Trophoblast cell (in vitro differentiated cells and primary cell): ENCODE data around the gene INO80.

Experiments
- DNase-seq, 2 donors: peaks; one replicate each; pipeline ENCODE4 v3.0.0-alpha.2; 2016
- H2AFZ ChIP-seq: 2 replicates; pipeline ENCODE4 v1.6.1; 2013; ENCODE audit warnings: low read length, moderate library complexity, mild to moderate bottlenecking; ENCODE audit not compliant: insufficient read depth, poor library complexity
- H2AK5ac ChIP-seq: 2 replicates; pipeline ENCODE4 v1.6.1; 2013; ENCODE audit warnings: mild to moderate bottlenecking, low read length
- H2BK120ac ChIP-seq: 2 replicates; pipeline ENCODE4 v1.6.1; 2013; ENCODE audit warnings: low read length, mild to moderate bottlenecking, moderate library complexity; ENCODE audit not compliant: insufficient read depth, poor library complexity
- H2BK12ac ChIP-seq: 2 replicates; pipeline ENCODE4 v1.6.1; 2013; ENCODE audit warnings: mild to moderate bottlenecking, low read length, moderate library complexity
- H2BK5ac ChIP-seq: 2 replicates; pipeline ENCODE4 v1.6.1; 2013; ENCODE audit warnings: low read length, low read depth, moderate library complexity, mild to moderate bottlenecking; ENCODE audit not compliant: poor library complexity
- H3K14ac ChIP-seq: 2 replicates; pipeline ENCODE4 v1.6.1; 2013; ENCODE audit warnings: mild to moderate bottlenecking, low read length
- H3K18ac ChIP-seq: 2 replicates; pipeline ENCODE4 v1.6.1; 2013; ENCODE audit warnings: mild to moderate bottlenecking, low read length
- H3K23ac ChIP-seq: 2 replicates; pipeline ENCODE4 v1.6.1; 2013; ENCODE audit warnings: low read length
- H3K27ac ChIP-seq: 2 replicates; pipeline ENCODE4 v1.5.1; 2013; ENCODE audit warnings: low read depth, mild to moderate bottlenecking, inconsistent platforms, low read length, moderate library complexity
- H3K27me3 ChIP-seq: 2 replicates; pipeline ENCODE4 v1.6.1; 2013; ENCODE audit warnings: inconsistent platforms, mild to moderate bottlenecking, low read length, moderate library complexity; ENCODE audit not compliant: insufficient read depth
- H3K36me3 ChIP-seq, 2 experiments: 1 replicate in 1 of 2; 2 replicates in 1 of 2; pipeline ENCODE4 v1.6.1; 2013; ENCODE audit warnings: low read length in 2 of 2, mild to moderate bottlenecking in 2 of 2, moderate library complexity in 1 of 2; ENCODE audit not compliant: insufficient read depth in 2 of 2, control insufficient read depth in 1 of 2
- H3K4ac ChIP-seq: 2 replicates; pipeline ENCODE4 v1.6.1; 2013; ENCODE audit warnings: low read depth, mild to moderate bottlenecking, low read length, moderate library complexity
- H3K4me1 ChIP-seq, 2 experiments: 1 replicate in 1 of 2; 2 replicates in 1 of 2; pipeline ENCODE4 v1.6.1; 2013; ENCODE audit warnings: low read length in 2 of 2, mild to moderate bottlenecking in 2 of 2, moderate library complexity in 1 of 2; ENCODE audit not compliant: insufficient read depth in 2 of 2, control insufficient read depth in 1 of 2
- H3K4me2 ChIP-seq: 2 replicates; pipeline ENCODE4 v1.6.1; 2013; ENCODE audit warnings: inconsistent platforms, mild to moderate bottlenecking, low read length, moderate library complexity
- H3K4me3 ChIP-seq: 2 replicates; pipeline ENCODE4 v1.5.1; 2013; ENCODE audit warnings: mild to moderate bottlenecking, low read depth, low read length, inconsistent platforms
- H3K79me1 ChIP-seq: one replicate; pipeline ENCODE4 v1.6.1; 2013; ENCODE audit warnings: low read length
- H3K79me2 ChIP-seq: 2 replicates; pipeline ENCODE4 v1.6.1; 2013; ENCODE audit warnings: low read length, mild to moderate bottlenecking; ENCODE audit not compliant: control insufficient read depth, insufficient read depth, poor library complexity
- H3K9ac ChIP-seq: 2 replicates; pipeline ENCODE4 v1.6.1; 2013; ENCODE audit warnings: mild to moderate bottlenecking, low read length
- H3K9me3 ChIP-seq: 2 replicates; pipeline ENCODE4 v1.6.1; 2013; ENCODE audit warnings: low read depth, mild to moderate bottlenecking, control low read depth, inconsistent platforms, low read length; ENCODE audit not compliant: insufficient read depth
- H4K12ac ChIP-seq: 2 replicates; pipeline ENCODE4 v1.6.1; 2013; ENCODE audit warnings: low read depth, mild to moderate bottlenecking, low read length, moderate library complexity
- H4K8ac ChIP-seq: 2 replicates; pipeline ENCODE4 v1.6.1; 2013; ENCODE audit warnings: low read depth, mild to moderate bottlenecking, low read length, moderate library complexity
- H4K91ac ChIP-seq: one replicate; pipeline ENCODE4 v1.6.1; 2013; ENCODE audit warnings: low read depth, mild to moderate bottlenecking, low read length, moderate library complexity
- WGBS: extraction: QIAGEN DNeasy Blood & Tissue Kit; methylation state at CpG from one replicate; pipeline ENCODE4 v1.1.7; 2013; ENCODE audit warnings: missing lambda C conversion rate; ENCODE audit not compliant: insufficient read length, insufficient coverage; ENCODE audit errors: extremely low coverage; 5-methylcytosine and 5-hydroxymethylcytosine counted together

The INO80 gene

GRCh38 chr15:40968290-40969085 lies 147.6 kb downstream of the INO80 start:
- Histone ChIP-seq H2AK5ac (no peak overlapping the region), H4K91ac (no peak overlapping the region), H3K4ac (no peak overlapping the region), H3K14ac (no peak overlapping the region), H3K4me3 (no peak overlapping the region), H3K18ac (no peak overlapping the region), H3K4me2 (no peak overlapping the region), H3K36me3 (no peaks in the 10 kb centered on the region), H3K27me3 (no peaks in the 10 kb centered on the region), H3K79me1 (no peaks in the 10 kb centered on the region), H3K27ac (no peak overlapping the region), H3K9me3 (no peaks in the 10 kb centered on the region), H2BK120ac (no peak overlapping the region), H4K8ac (no peak overlapping the region), H3K9ac (no peak overlapping the region), H4K12ac (no peak overlapping the region), H2BK5ac (no peak overlapping the region), H3K4me1 (peaks cover 5% of the 10 kb centered on the region in 2 experiments), H3K23ac (no peak overlapping the region), H2BK12ac (no peak overlapping the region), H2AFZ (no peak overlapping the region), H3K79me2 (no peaks in the 10 kb centered on the region)
- peak in 1 of 2 donors; percentile 32 for DNase-seq
- no CpG with 5 or more reads among the region's 7 CpGs for WGBS

GRCh38 chr15:40964634-40965033 lies 151.4 kb downstream of the INO80 start:
- no peak overlapping the region for H3K4ac ChIP-seq
- WGBS, result no CpG with 5 or more reads among the region's 13 CpGs
- H3K4me3 ChIP-seq, result no peak overlapping the region
- H2BK12ac ChIP-seq, result no peak overlapping the region
- no peak overlapping the region for H3K14ac ChIP-seq
- H4K91ac ChIP-seq, result no peak overlapping the region
- H4K12ac ChIP-seq, result no peak overlapping the region
- no peak overlapping the region for H2BK120ac ChIP-seq
- H2BK5ac ChIP-seq, result no peak overlapping the region
- no peak overlapping the region for H3K9ac ChIP-seq
- H3K4me1 ChIP-seq, result peaks cover 5% of the 10 kb centered on the region in 2 experiments
- no peak overlapping the region for H3K4me2 ChIP-seq
- no peak overlapping the region for H4K8ac ChIP-seq
- no peaks in the 10 kb centered on the region for H3K79me2 ChIP-seq
- H3K9me3 ChIP-seq, result peaks cover 2% of the 10 kb centered on the region
- H3K27ac ChIP-seq, result no peak overlapping the region
- no peaks in the 10 kb centered on the region for H3K27me3 ChIP-seq
- no peak overlapping the region for H2AFZ ChIP-seq
- no peaks in the 10 kb centered on the region for H3K36me3 ChIP-seq
- no peak overlapping the region for H3K18ac ChIP-seq
- H2AK5ac ChIP-seq, result no peak overlapping the region
- no peak overlapping the region for H3K23ac ChIP-seq
- H3K79me1 ChIP-seq, result no peaks in the 10 kb centered on the region
- DNase-seq, result no peak

GRCh38 chr15:40964006-40964405 lies 152.1 kb downstream of the INO80 start:
- Histone ChIP-seq H3K4me1 (peaks cover 5% of the 10 kb centered on the region in 2 experiments), H2BK5ac (no peak overlapping the region), H3K27me3 (no peaks in the 10 kb centered on the region), H3K79me1 (no peaks in the 10 kb centered on the region), H4K91ac (no peak overlapping the region), H3K4me3 (no peak overlapping the region), H3K9me3 (peaks cover 2% of the 10 kb centered on the region), H3K4ac (no peak overlapping the region), H3K27ac (no peak overlapping the region), H4K8ac (no peak overlapping the region), H3K14ac (no peak overlapping the region), H3K36me3 (no peaks in the 10 kb centered on the region), H3K4me2 (no peak overlapping the region), H3K18ac (no peak overlapping the region), H2BK12ac (no peak overlapping the region), H2AK5ac (no peak overlapping the region), H3K9ac (no peak overlapping the region), H3K79me2 (no peaks in the 10 kb centered on the region), H2AFZ (no peak overlapping the region), H2BK120ac (no peak overlapping the region), H3K23ac (no peak overlapping the region), H4K12ac (no peak overlapping the region)
- DNase-seq, result no peak
- no CpG with 5 or more reads among the region's 8 CpGs for WGBS

GRCh38 chr15:40963201-40963600 lies 152.9 kb downstream of the INO80 start:
- Histone ChIP-seq H2BK5ac (no peak overlapping the region), H3K27me3 (no peaks in the 10 kb centered on the region), H2AK5ac (no peak overlapping the region), H3K4me1 (peaks cover 5% of the 10 kb centered on the region in 2 experiments), H3K27ac (no peak overlapping the region), H3K9me3 (peaks cover 2% of the 10 kb centered on the region), H4K12ac (no peak overlapping the region), H3K18ac (no peak overlapping the region), H4K8ac (no peak overlapping the region), H3K4me2 (no peak overlapping the region), H2AFZ (no peak overlapping the region), H3K4me3 (no peak overlapping the region), H3K79me1 (no peaks in the 10 kb centered on the region), H3K4ac (no peak overlapping the region), H3K14ac (no peak overlapping the region), H2BK120ac (no peak overlapping the region), H3K36me3 (no peaks in the 10 kb centered on the region), H3K79me2 (no peaks in the 10 kb centered on the region), H2BK12ac (no peak overlapping the region), H4K91ac (no peak overlapping the region), H3K9ac (no peak overlapping the region), H3K23ac (no peak overlapping the region)
- no CpG with 5 or more reads among the region's 12 CpGs for WGBS
- no peak for DNase-seq
